Measurements from ENCODE around the gene MEAF6.

DNA sequence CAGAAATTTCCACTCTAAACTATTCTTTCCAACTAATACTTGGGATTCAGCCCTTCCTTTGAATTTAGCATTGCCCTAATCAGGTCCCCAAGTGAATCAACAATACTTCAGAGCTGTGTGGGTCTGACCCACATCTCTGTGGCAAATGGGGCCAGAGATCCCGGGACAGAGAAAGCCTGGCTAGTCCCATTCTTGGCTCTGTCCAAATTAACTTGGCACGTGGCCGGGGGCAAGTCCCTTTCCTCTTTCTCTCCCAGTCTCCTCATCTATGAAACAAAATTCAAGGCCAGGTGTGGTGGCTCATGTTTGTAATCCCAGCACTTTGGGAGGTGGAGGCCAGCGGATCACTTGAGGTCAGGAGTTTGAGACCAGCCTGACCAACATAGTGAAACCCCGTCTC lies 46.5 kb downstream of the MEAF6 start:
- TF ChIP-seq, protein P1, sequence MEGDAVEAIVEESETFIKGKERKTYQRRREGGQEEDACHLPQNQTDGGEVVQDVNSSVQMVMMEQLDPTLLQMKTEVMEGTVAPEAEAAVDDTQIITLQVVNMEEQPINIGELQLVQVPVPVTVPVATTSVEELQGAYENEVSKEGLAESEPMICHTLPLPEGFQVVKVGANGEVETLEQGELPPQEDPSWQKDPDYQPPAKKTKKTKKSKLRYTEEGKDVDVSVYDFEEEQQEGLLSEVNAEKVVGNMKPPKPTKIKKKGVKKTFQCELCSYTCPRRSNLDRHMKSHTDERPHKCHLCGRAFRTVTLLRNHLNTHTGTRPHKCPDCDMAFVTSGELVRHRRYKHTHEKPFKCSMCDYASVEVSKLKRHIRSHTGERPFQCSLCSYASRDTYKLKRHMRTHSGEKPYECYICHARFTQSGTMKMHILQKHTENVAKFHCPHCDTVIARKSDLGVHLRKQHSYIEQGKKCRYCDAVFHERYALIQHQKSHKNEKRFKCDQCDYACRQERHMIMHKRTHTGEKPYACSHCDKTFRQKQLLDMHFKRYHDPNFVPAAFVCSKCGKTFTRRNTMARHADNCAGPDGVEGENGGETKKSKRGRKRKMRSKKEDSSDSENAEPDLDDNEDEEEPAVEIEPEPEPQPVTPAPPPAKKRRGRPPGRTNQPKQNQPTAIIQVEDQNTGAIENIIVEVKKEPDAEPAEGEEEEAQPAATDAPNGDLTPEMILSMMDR (IDR thresholded peaks at IDR 0.05) = no peak
- no peak for TF ChIP-seq POLR2A (IDR thresholded peaks at IDR 0.05)

Measured in breast epithelium (tissue), 3 donors.